Measurements from ENCODE around the gene ESRRB. TPM values are rescaled to one million over a fixed set of nuclear protein-coding genes. Genes with fewer than 3 reads are reported as not detected.

ESRRB gene
- total RNA-seq, 1 donor from 2014 or later, result 1.7 TPM

DNA sequence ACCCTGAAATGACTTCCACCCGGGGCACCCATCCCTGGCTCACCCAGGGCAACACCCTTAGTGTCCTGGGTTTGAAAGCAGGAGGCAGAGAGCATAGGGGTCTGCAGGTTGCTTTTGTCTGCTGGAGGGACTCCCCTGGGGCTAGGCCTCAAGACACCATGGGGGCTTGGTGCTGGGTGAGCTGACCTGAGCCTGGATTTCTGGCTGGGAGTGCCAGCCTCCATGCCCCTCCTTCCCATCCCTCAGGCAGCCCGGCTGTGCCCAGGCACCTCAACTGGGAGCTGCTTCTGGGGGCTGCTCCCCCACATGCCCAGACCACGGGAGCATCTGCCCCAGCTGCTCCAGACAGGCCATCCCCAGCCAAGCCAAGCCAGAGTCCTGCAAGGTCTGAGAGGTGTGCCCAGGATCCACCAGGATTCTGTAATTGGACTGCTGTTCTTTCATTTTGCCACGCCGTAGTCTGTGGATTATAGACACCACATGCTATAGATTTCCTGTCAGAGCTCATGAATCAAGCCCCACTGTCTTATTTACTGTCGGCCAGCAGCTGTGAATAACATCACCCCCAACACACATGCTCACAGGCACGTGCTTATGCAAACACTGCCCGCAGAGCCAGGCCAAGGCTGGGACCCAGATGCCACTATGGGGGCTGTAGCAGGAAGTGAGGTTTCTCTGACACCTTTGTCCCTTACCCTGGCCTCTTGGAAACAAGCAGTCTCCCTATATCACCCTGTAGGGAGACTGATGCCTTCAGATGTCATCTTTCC lies 29.4 kb upstream of the ESRRB start:
- Mint-ChIP-seq H3K27me3 (ENCODE audit: unreplicated experiment) (peaks cover 5% of the 10 kb centered on the region), H3K4me1 (ENCODE audit: low read depth, unreplicated experiment) (peaks cover 6% of the 10 kb centered on the region), H3K4me3 (ENCODE audit: unreplicated experiment) (no peak overlapping the region), H3K27ac (ENCODE audit: unreplicated experiment) (no peak overlapping the region), H3K36me3 (ENCODE audit: unreplicated experiment) (peaks cover 7% of the 10 kb centered on the region), H3K9me3 (ENCODE audit: unreplicated experiment) (no peaks in the 10 kb centered on the region)
- TF ChIP-seq CTCF (IDR thresholded peaks at IDR 0.05; ENCODE audit: partially characterized antibody, unreplicated experiment), result no peak
- DNase-seq, result no peak

- H3K36me3 Mint-ChIP-seq (ENCODE audit: unreplicated experiment), result no peaks in the 10 kb centered on the region
- peaks cover 6% of the 10 kb centered on the region for H3K27me3 Mint-ChIP-seq (ENCODE audit: unreplicated experiment)
- no peak for TF ChIP-seq CTCF (IDR thresholded peaks at IDR 0.05; ENCODE audit: partially characterized antibody, unreplicated experiment)
- DNase-seq, result no peak
- H3K9me3 Mint-ChIP-seq (ENCODE audit: unreplicated experiment), result no peaks in the 10 kb centered on the region
- H3K4me3 Mint-ChIP-seq (ENCODE audit: unreplicated experiment), result no peak overlapping the region
- H3K27ac Mint-ChIP-seq (ENCODE audit: unreplicated experiment), result no peak overlapping the region
- peaks cover 6% of the 10 kb centered on the region for H3K4me1 Mint-ChIP-seq (ENCODE audit: low read depth, unreplicated experiment)
Measured at GRCh38 chr14:76348898-76349297, 27.0 kb upstream of the ESRRB start.

DNA sequence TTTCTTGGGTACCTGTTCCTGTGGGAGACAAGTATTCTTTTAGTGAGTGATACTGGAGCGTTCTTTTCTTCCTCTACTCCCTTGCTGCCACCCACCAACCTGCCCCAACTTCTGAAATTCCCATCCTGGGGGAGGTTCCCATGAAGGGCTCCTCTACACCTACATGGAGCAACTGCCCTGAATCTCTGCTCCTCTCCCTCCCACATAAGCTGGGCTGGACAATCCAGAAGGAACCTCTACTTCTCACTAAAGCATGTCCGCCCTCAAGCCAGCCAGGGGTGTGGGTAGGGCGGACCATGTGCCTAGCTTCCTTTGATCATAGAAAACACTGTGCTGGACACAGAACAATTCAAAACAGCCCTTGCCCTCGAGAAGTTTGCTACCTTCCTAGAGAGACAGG lies 25.9 kb upstream of the ESRRB start:
- H3K9me3 Mint-ChIP-seq (ENCODE audit: unreplicated experiment), result no peaks in the 10 kb centered on the region
- H3K36me3 Mint-ChIP-seq (ENCODE audit: unreplicated experiment), result no peaks in the 10 kb centered on the region
- H3K4me3 Mint-ChIP-seq (ENCODE audit: unreplicated experiment), result no peak overlapping the region
- peaks cover 6% of the 10 kb centered on the region for H3K27me3 Mint-ChIP-seq (ENCODE audit: unreplicated experiment)
- H3K27ac Mint-ChIP-seq (ENCODE audit: unreplicated experiment), result no peak overlapping the region
- H3K4me1 Mint-ChIP-seq (ENCODE audit: low read depth, unreplicated experiment), result peaks cover 6% of the 10 kb centered on the region
- TF ChIP-seq CTCF (IDR thresholded peaks at IDR 0.05; ENCODE audit: partially characterized antibody, unreplicated experiment), result no peak
- no peak for DNase-seq

GRCh38 chr14:76350671-76351070 lies 25.3 kb upstream of the ESRRB start:
- Mint-ChIP-seq H3K27ac (ENCODE audit: unreplicated experiment) (no peak overlapping the region), H3K36me3 (ENCODE audit: unreplicated experiment) (no peaks in the 10 kb centered on the region), H3K27me3 (ENCODE audit: unreplicated experiment) (peaks cover 5% of the 10 kb centered on the region), H3K4me3 (ENCODE audit: unreplicated experiment) (no peak overlapping the region), H3K9me3 (ENCODE audit: unreplicated experiment) (no peaks in the 10 kb centered on the region), H3K4me1 (ENCODE audit: low read depth, unreplicated experiment) (peaks cover 6% of the 10 kb centered on the region)
- TF ChIP-seq CTCF (IDR thresholded peaks at IDR 0.05; ENCODE audit: partially characterized antibody, unreplicated experiment), result no peak
- no peak for DNase-seq

DNA sequence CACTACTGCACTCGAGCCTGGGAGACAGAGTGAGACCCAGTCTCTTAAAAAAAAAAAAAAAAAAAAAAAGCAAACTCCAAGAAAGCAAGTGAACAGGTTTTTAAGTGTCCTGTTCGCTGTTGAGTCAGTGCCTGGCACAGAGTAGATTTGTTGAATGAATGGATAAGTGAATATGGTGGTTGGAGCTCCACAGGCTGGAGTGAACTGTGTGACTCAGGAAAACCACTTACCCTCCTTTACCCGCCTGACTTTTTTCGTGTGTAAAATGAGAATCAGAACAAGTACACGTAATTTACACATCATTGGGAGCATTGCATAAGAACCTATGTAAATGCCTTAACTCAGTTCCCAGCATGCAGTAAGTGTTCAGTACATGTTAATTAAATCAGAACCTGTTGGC lies 24.0 kb upstream of the ESRRB start:
- no peak overlapping the region for H3K4me3 Mint-ChIP-seq (ENCODE audit: unreplicated experiment)
- no peak overlapping the region for H3K27ac Mint-ChIP-seq (ENCODE audit: unreplicated experiment)
- no peaks in the 10 kb centered on the region for H3K9me3 Mint-ChIP-seq (ENCODE audit: unreplicated experiment)
- no peaks in the 10 kb centered on the region for H3K36me3 Mint-ChIP-seq (ENCODE audit: unreplicated experiment)
- no peak for TF ChIP-seq CTCF (IDR thresholded peaks at IDR 0.05; ENCODE audit: partially characterized antibody, unreplicated experiment)
- peaks cover under 1% of the 10 kb centered on the region for H3K4me1 Mint-ChIP-seq (ENCODE audit: low read depth, unreplicated experiment)
- DNase-seq, result no peak
- peaks cover 5% of the 10 kb centered on the region for H3K27me3 Mint-ChIP-seq (ENCODE audit: unreplicated experiment)
